H9 (cell line): ENCODE measurements around the gene DCC. TPM values are rescaled to one million over a fixed set of nuclear protein-coding genes. Genes with fewer than 3 reads are reported as not detected.
A peak's percentile ranks its signal among the peaks of the same experiment; 100 is the strongest.

Experiments
- DNase-seq: peaks from one replicate; pipeline ENCODE4 v3.0.0-alpha.2; 2017
- H2AFZ ChIP-seq: one replicate; pipeline ENCODE4 v1.6.1; 2013; ENCODE audit warnings: mild to moderate bottlenecking, low read length, control low read depth, moderate library complexity
- H2AK5ac ChIP-seq: 2 replicates; pipeline ENCODE4 v1.6.1; 2013; ENCODE audit warnings: low read length, control low read depth, mixed read lengths; ENCODE audit not compliant: insufficient read length
- H2BK120ac ChIP-seq: one replicate; pipeline ENCODE4 v1.6.1; 2013; ENCODE audit warnings: low read depth, mild to moderate bottlenecking, low read length, control low read depth, inconsistent platforms; ENCODE audit not compliant: poor library complexity, severe bottlenecking
- H2BK12ac ChIP-seq: 2 replicates; pipeline ENCODE4 v1.6.1; 2013; ENCODE audit warnings: low read length, control low read depth, mixed read lengths, low read depth; ENCODE audit not compliant: insufficient read length
- H2BK15ac ChIP-seq: 2 replicates; pipeline ENCODE4 v1.6.1; 2013; ENCODE audit warnings: low read depth, low read length, control low read depth
- H2BK20ac ChIP-seq: one replicate; pipeline ENCODE4 v1.6.1; 2013; ENCODE audit warnings: low read depth, mild to moderate bottlenecking, low read length, control low read depth, inconsistent platforms; ENCODE audit not compliant: poor library complexity, severe bottlenecking
- H2BK5ac ChIP-seq: 2 replicates; pipeline ENCODE4 v1.6.1; 2013; ENCODE audit warnings: low read length, control low read depth, mixed read lengths; ENCODE audit not compliant: insufficient read length
- H3K14ac ChIP-seq: 2 replicates; pipeline ENCODE4 v1.6.1; 2013; ENCODE audit warnings: low read length, control low read depth; ENCODE audit not compliant: insufficient read depth
- H3K18ac ChIP-seq: 2 replicates; pipeline ENCODE4 v1.6.1; 2013; ENCODE audit warnings: low read depth, mild to moderate bottlenecking, mixed read lengths, low read length, control low read depth; ENCODE audit not compliant: insufficient read length
- H3K23ac ChIP-seq: 2 replicates; pipeline ENCODE4 v1.6.1; 2013; ENCODE audit warnings: low read length, control low read depth, mixed read lengths, low read depth; ENCODE audit not compliant: insufficient read length
- H3K23me2 ChIP-seq: 2 replicates; pipeline ENCODE4 v1.6.1; 2013; ENCODE audit warnings: low read depth, mild to moderate bottlenecking, mixed read lengths, low read length, control low read depth; ENCODE audit not compliant: insufficient read length, poor library complexity, severe bottlenecking
- H3K27ac ChIP-seq: 2 replicates; pipeline ENCODE4 v1.5.1; 2013; ENCODE audit warnings: low read length, control low read depth, mixed read lengths, low read depth; ENCODE audit not compliant: insufficient read length
- H3K27me3 ChIP-seq: 2 replicates; pipeline ENCODE4 v1.6.1; 2013; ENCODE audit warnings: low read length, control low read depth, inconsistent platforms; ENCODE audit not compliant: insufficient read depth
- H3K4ac ChIP-seq: 2 replicates; pipeline ENCODE4 v1.6.1; 2013; ENCODE audit warnings: low read depth, mild to moderate bottlenecking, control low read depth, inconsistent platforms, low read length, moderate library complexity
- H3K4me1 ChIP-seq: 2 replicates; pipeline ENCODE4 v1.6.1; 2013; ENCODE audit warnings: low read length, control low read depth, inconsistent platforms; ENCODE audit not compliant: insufficient read depth
- H3K4me2 ChIP-seq: 2 replicates; pipeline ENCODE4 v1.6.1; 2013; ENCODE audit warnings: low read length, control low read depth, mixed read lengths; ENCODE audit not compliant: insufficient read length, insufficient read depth
- H3K56ac ChIP-seq: 2 replicates; pipeline ENCODE4 v1.6.1; 2013; ENCODE audit warnings: low read depth, mild to moderate bottlenecking, mixed read lengths, low read length, control low read depth; ENCODE audit not compliant: insufficient read length
- H3K79me1 ChIP-seq: 2 replicates; pipeline ENCODE4 v1.6.1; 2013; ENCODE audit warnings: low read depth, mild to moderate bottlenecking, moderate library complexity, low read length, control low read depth, inconsistent platforms; ENCODE audit not compliant: insufficient read depth, poor library complexity, severe bottlenecking
- H3K79me2 ChIP-seq: 2 replicates; pipeline ENCODE4 v1.6.1; 2013; ENCODE audit warnings: low read length, control low read depth, inconsistent platforms; ENCODE audit not compliant: insufficient read depth
- H3K9ac ChIP-seq: 2 replicates; pipeline ENCODE4 v1.6.1; 2013; ENCODE audit warnings: low read length, control low read depth, mixed read lengths; ENCODE audit not compliant: insufficient read length; ENCODE audit errors: extremely low read depth
- H3K9me3 ChIP-seq: one replicate; pipeline ENCODE4 v1.6.1; 2013; ENCODE audit warnings: low read depth, low read length, inconsistent platforms; ENCODE audit not compliant: control insufficient read depth
- H3T11ph ChIP-seq: one replicate; pipeline ENCODE4 v1.6.1; 2013; ENCODE audit warnings: mild to moderate bottlenecking, low read length, control low read depth, inconsistent platforms
- H4K20me1 ChIP-seq: one replicate; pipeline ENCODE4 v1.6.1; 2013; ENCODE audit not compliant: control insufficient read depth, insufficient read length, insufficient read depth
- H4K5ac ChIP-seq: 2 replicates; pipeline ENCODE4 v1.6.1; 2013; ENCODE audit warnings: low read depth, mild to moderate bottlenecking, mixed read lengths, low read length, control low read depth; ENCODE audit not compliant: insufficient read length
- H4K8ac ChIP-seq: replicated peaks from 2 replicates; pipeline ENCODE4 v1.6.1; 2013; ENCODE audit warnings: low read length, control low read depth, mixed read lengths, low read depth; ENCODE audit not compliant: insufficient read length
- H4K91ac ChIP-seq: 2 replicates; pipeline ENCODE4 v1.6.1; 2013; ENCODE audit warnings: low read depth, mild to moderate bottlenecking, moderate library complexity, mixed read lengths, low read length, control low read depth; ENCODE audit not compliant: insufficient read length
- H3K27ac Mint-ChIP-seq, 3 experiments: 2 replicates in 2 of 3; 3 replicates in 1 of 3; pipeline ENCODE4 v1.8.0; 2020 to 2021; ENCODE audit warnings: mixed read lengths in 3 of 3, mild to moderate bottlenecking in 1 of 3, moderate library complexity in 1 of 3
- H3K27me3 Mint-ChIP-seq: 2 replicates; pipeline ENCODE4 v1.8.0; 2021; ENCODE audit warnings: low read depth, mild to moderate bottlenecking, moderate library complexity, mixed read lengths
- H3K36me3 Mint-ChIP-seq, 3 experiments: 2 replicates in 2 of 3; 3 replicates in 1 of 3; pipeline ENCODE4 v1.8.0; 2020 to 2021; ENCODE audit warnings: low read depth in 3 of 3, mixed read lengths in 3 of 3; ENCODE audit not compliant: insufficient read depth in 1 of 3
- H3K4me1 Mint-ChIP-seq, 2 experiments: 2 replicates each; pipeline ENCODE4 v1.8.0; 2020; ENCODE audit warnings: mixed read lengths in 2 of 2
- H3K4me3 Mint-ChIP-seq, 2 experiments: 2 replicates in 1 of 2; 3 replicates in 1 of 2; pipeline ENCODE4 v1.8.0; 2020 to 2021; ENCODE audit warnings: mild to moderate bottlenecking in 2 of 2, mixed read lengths in 2 of 2, moderate library complexity in 1 of 2
- H3K9me3 Mint-ChIP-seq, 2 experiments: 2 replicates in 1 of 2; 3 replicates in 1 of 2; pipeline ENCODE4 v1.8.0; 2020; ENCODE audit warnings: mild to moderate bottlenecking in 2 of 2, mixed read lengths in 2 of 2, moderate library complexity in 1 of 2
- WGBS: extraction: QIAGEN DNeasy Blood & Tissue Kit; methylation state at CpG from one replicate; pipeline ENCODE4 v1.1.7; 2013; ENCODE audit warnings: missing lambda C conversion rate, low lambda C conversion rate, mixed read lengths; ENCODE audit not compliant: insufficient read length; ENCODE audit errors: extremely low coverage; 5-methylcytosine and 5-hydroxymethylcytosine counted together
- total RNA-seq: library from RNA; stranded (reverse); gene quantifications from 2 replicates; pipeline ENCODE4 v1.2.1, GENCODE V29; 2021
- TF ChIP-seq, protein P1 (sequence below): fragments of 200-600 bp; sonication (generic); conservative IDR thresholded peaks from 3 replicates; pipeline ENCODE4 v1.8.0; 2021; ENCODE audit warnings: antibody characterized with exemption, mild to moderate bottlenecking

The DCC gene
- total RNA-seq, 1 experiment from 2014 or later, result 0.35 TPM

DNA sequence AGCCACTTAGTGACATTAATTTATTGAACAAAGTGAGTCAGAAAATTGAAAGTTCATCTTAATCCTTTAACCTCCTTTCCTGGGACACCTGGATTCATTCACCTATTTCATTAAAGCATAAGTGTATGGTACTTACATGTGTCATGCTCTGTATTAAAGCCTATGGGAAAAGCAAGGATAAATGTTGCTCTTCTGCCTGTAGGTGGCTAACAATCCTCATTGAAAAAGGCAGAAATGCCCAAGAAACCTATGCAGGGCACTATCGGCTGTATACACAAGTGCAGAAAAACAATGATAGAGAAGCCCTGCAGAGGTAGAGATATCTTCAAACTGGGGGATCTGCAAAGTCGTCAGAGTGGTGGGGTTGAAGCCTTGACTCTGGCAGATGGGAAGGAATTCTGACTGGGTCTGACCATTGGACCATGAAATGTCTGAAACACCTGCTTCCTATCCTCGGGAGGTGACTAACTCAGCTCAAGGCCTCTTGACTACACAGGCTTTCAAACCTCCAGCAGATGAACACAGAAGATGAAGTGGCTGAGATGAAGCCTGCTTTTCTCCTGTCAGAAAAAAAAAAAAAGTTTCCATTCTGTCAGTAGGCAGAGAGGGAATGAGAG lies 83.1 kb downstream of the DCC start:
- no peak overlapping the region for H3K4me2 ChIP-seq
- no peak overlapping the region for H3K27ac Mint-ChIP-seq
- H3K9ac ChIP-seq, result no peak overlapping the region
- no peak overlapping the region for H3K18ac ChIP-seq
- H4K91ac ChIP-seq, result no peak overlapping the region
- H3K9me3 ChIP-seq, result no peaks in the 10 kb centered on the region
- no peaks in the 10 kb centered on the region for H3K23me2 ChIP-seq
- no peak overlapping the region for H2BK5ac ChIP-seq
- no peak overlapping the region for H3K27ac ChIP-seq
- H3K56ac ChIP-seq, result no peak overlapping the region
- no peak overlapping the region for H2AK5ac ChIP-seq
- H3K4ac ChIP-seq, result no peak overlapping the region
- H3K4me3 Mint-ChIP-seq, result no peak overlapping the region
- H3K14ac ChIP-seq, result no peak overlapping the region
- H3K79me1 ChIP-seq, result no peaks in the 10 kb centered on the region
- H3T11ph ChIP-seq, result no peak overlapping the region
- H3K36me3 Mint-ChIP-seq, result no peaks in the 10 kb centered on the region
- no peak overlapping the region for H2BK15ac ChIP-seq
- TF ChIP-seq, protein P1, sequence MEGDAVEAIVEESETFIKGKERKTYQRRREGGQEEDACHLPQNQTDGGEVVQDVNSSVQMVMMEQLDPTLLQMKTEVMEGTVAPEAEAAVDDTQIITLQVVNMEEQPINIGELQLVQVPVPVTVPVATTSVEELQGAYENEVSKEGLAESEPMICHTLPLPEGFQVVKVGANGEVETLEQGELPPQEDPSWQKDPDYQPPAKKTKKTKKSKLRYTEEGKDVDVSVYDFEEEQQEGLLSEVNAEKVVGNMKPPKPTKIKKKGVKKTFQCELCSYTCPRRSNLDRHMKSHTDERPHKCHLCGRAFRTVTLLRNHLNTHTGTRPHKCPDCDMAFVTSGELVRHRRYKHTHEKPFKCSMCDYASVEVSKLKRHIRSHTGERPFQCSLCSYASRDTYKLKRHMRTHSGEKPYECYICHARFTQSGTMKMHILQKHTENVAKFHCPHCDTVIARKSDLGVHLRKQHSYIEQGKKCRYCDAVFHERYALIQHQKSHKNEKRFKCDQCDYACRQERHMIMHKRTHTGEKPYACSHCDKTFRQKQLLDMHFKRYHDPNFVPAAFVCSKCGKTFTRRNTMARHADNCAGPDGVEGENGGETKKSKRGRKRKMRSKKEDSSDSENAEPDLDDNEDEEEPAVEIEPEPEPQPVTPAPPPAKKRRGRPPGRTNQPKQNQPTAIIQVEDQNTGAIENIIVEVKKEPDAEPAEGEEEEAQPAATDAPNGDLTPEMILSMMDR, result peak; percentile 52; the same call in 2 of the 3 replicates
- H4K20me1 ChIP-seq, result no peaks in the 10 kb centered on the region
- H3K4me1 ChIP-seq, result no peaks in the 10 kb centered on the region
- WGBS, result no CpG with 5 or more reads among the region's 3 CpGs
- H2BK20ac ChIP-seq, result no peak overlapping the region
- no peak overlapping the region for H2BK120ac ChIP-seq
- no peak overlapping the region for H4K8ac ChIP-seq
- no peak overlapping the region for H2BK12ac ChIP-seq
- no peak overlapping the region for H3K23ac ChIP-seq
- H3K79me2 ChIP-seq, result no peaks in the 10 kb centered on the region
- no peak overlapping the region for H4K5ac ChIP-seq
- H2AFZ ChIP-seq, result no peak overlapping the region
- DNase-seq, result no peak
- no peaks in the 10 kb centered on the region for H3K27me3 ChIP-seq
- H3K4me1 Mint-ChIP-seq, result no peaks in the 10 kb centered on the region
- H3K9me3 Mint-ChIP-seq, result no peaks in the 10 kb centered on the region
- no peaks in the 10 kb centered on the region for H3K27me3 Mint-ChIP-seq
